Activated naive CD4-positive, alpha-beta T cell treated with anti-CD3 and anti-CD28 coated beads for 36 hours (primary cell): ENCODE data around the gene FBLN1. TPM values are rescaled to one million over a fixed set of nuclear protein-coding genes. Genes with fewer than 3 reads are reported as not detected.

ENCODE experiments used
- CTCF ChIA-PET: fragments of 350-600 bp; sonication (Branson Sonifier 250); formaldehyde crosslinking; loops from one replicate; lab custom pipeline; 2021; ENCODE audit warnings: antibody characterized with exemption; lab: Charles Lee
- DNase-seq: peaks from one replicate; pipeline ENCODE4 v3.0.0-alpha.2; 2020
- H3K27ac Mint-ChIP-seq: one replicate; pipeline ENCODE4 v1.8.0; 2021; ENCODE audit warnings: mild to moderate bottlenecking, mixed read lengths
- H3K27me3 Mint-ChIP-seq: one replicate; pipeline ENCODE4 v1.8.0; 2021; ENCODE audit warnings: low read depth, mixed read lengths
- H3K36me3 Mint-ChIP-seq: one replicate; pipeline ENCODE4 v1.8.0; 2021; ENCODE audit warnings: low read depth, mixed read lengths
- H3K4me1 Mint-ChIP-seq: one replicate; pipeline ENCODE4 v1.8.0; 2021; ENCODE audit warnings: low read depth, mixed read lengths
- H3K4me3 Mint-ChIP-seq: one replicate; pipeline ENCODE4 v1.8.0; 2021; ENCODE audit warnings: mild to moderate bottlenecking, moderate library complexity, mixed read lengths
- H3K9me3 Mint-ChIP-seq: one replicate; pipeline ENCODE4 v1.8.0; 2021; ENCODE audit warnings: mixed read lengths
- intact Hi-C: fragments of 100-400 bp; cut with micrococcal nuclease; formaldehyde crosslinking; loops from one replicate; pipeline ENCODE4 v1.15.1; 2023
- total RNA-seq, 2 experiments: library from RNA; stranded (reverse); gene quantifications; one replicate each; pipeline ENCODE4 v1.2.3, GENCODE V29; 2021

Gene FBLN1
- total RNA-seq, 2 experiments from 2014 or later: not detected

GRCh38 chr22:45510376-45511232, 7.9 kb downstream of the FBLN1 start:
- no peaks in the 10 kb centered on the region for H3K27me3 Mint-ChIP-seq
- CTCF ChIA-PET: no interaction called here

GRCh38 chr22:45511847-45512261, 9.2 kb downstream of the FBLN1 start:
- Mint-ChIP-seq H3K9me3 (no peaks in the 10 kb centered on the region), H3K27ac (no peak overlapping the region), H3K27me3 (no peaks in the 10 kb centered on the region), H3K4me1 (no peaks in the 10 kb centered on the region), H3K36me3 (no peaks in the 10 kb centered on the region), H3K4me3 (no peak overlapping the region)
- no peak for DNase-seq
- CTCF ChIA-PET: no interaction called here
- intact Hi-C loops: no loop called here

More at GRCh38 chr22:45510376-45511232, 7.9 kb downstream of the FBLN1 start:
- H3K27ac Mint-ChIP-seq: no peak overlapping the region
- intact Hi-C loops: no loop called here
- H3K9me3 Mint-ChIP-seq: no peaks in the 10 kb centered on the region
- DNase-seq: no peak
- no peak overlapping the region for H3K4me3 Mint-ChIP-seq
- no peaks in the 10 kb centered on the region for H3K36me3 Mint-ChIP-seq
- H3K4me1 Mint-ChIP-seq: no peaks in the 10 kb centered on the region

GRCh38 chr22:45512363-45512762, 9.7 kb downstream of the FBLN1 start:
- CTCF ChIA-PET: interaction anchor here (1.2 kb wide), 1 partner anchor 41 kb away, joined by 3 read pairs; no protein-coding TSS in a partner anchor
- Mint-ChIP-seq H3K4me3 (no peak overlapping the region), H3K9me3 (no peaks in the 10 kb centered on the region), H3K36me3 (no peaks in the 10 kb centered on the region), H3K4me1 (no peaks in the 10 kb centered on the region), H3K27ac (no peak overlapping the region), H3K27me3 (no peaks in the 10 kb centered on the region)
- DNase-seq: no peak
- intact Hi-C loops: no loop called here

- no peaks in the 10 kb centered on the region for H3K36me3 Mint-ChIP-seq
- intact Hi-C loops: no loop called here
- no peak overlapping the region for H3K27ac Mint-ChIP-seq
- CTCF ChIA-PET: no interaction called here
- H3K27me3 Mint-ChIP-seq: no peaks in the 10 kb centered on the region
- DNase-seq: no peak
- no peaks in the 10 kb centered on the region for H3K4me1 Mint-ChIP-seq
- no peak overlapping the region for H3K4me3 Mint-ChIP-seq
- no peaks in the 10 kb centered on the region for H3K9me3 Mint-ChIP-seq
These were observed 13.0 kb downstream of the FBLN1 start for GRCh38 chr22:45515676-45516075.

- Mint-ChIP-seq H3K4me3 (no peak overlapping the region), H3K27ac (no peak overlapping the region), H3K9me3 (no peaks in the 10 kb centered on the region), H3K36me3 (no peaks in the 10 kb centered on the region), H3K4me1 (no peaks in the 10 kb centered on the region), H3K27me3 (no peaks in the 10 kb centered on the region)
- intact Hi-C loops: no loop called here
- no peak for DNase-seq
- CTCF ChIA-PET: no interaction called here
These were observed 13.5 kb downstream of the FBLN1 start for GRCh38 chr22:45516163-45516562.

GRCh38 chr22:45516923-45517675, 14.4 kb downstream of the FBLN1 start:
- no peaks in the 10 kb centered on the region for H3K9me3 Mint-ChIP-seq
- CTCF ChIA-PET: no interaction called here
- intact Hi-C loops: no loop called here
- H3K36me3 Mint-ChIP-seq: no peaks in the 10 kb centered on the region
- no peak overlapping the region for H3K4me3 Mint-ChIP-seq
- no peak for DNase-seq
- no peaks in the 10 kb centered on the region for H3K4me1 Mint-ChIP-seq
- no peaks in the 10 kb centered on the region for H3K27me3 Mint-ChIP-seq
- H3K27ac Mint-ChIP-seq: no peak overlapping the region

GRCh38 chr22:45518136-45518535, 15.5 kb downstream of the FBLN1 start:
- no peaks in the 10 kb centered on the region for H3K9me3 Mint-ChIP-seq
- H3K36me3 Mint-ChIP-seq: no peaks in the 10 kb centered on the region
- H3K4me1 Mint-ChIP-seq: no peaks in the 10 kb centered on the region
- no peak for DNase-seq
- CTCF ChIA-PET: no interaction called here
- no peaks in the 10 kb centered on the region for H3K27me3 Mint-ChIP-seq
- H3K4me3 Mint-ChIP-seq: no peak overlapping the region
- no peak overlapping the region for H3K27ac Mint-ChIP-seq
- intact Hi-C loops: no loop called here

GRCh38 chr22:45518580-45518991, 15.9 kb downstream of the FBLN1 start:
- DNase-seq: no peak
- no peaks in the 10 kb centered on the region for H3K36me3 Mint-ChIP-seq
- no peak overlapping the region for H3K4me3 Mint-ChIP-seq
- no peaks in the 10 kb centered on the region for H3K9me3 Mint-ChIP-seq
- no peaks in the 10 kb centered on the region for H3K4me1 Mint-ChIP-seq
- no peak overlapping the region for H3K27ac Mint-ChIP-seq
- CTCF ChIA-PET: no interaction called here
- H3K27me3 Mint-ChIP-seq: no peaks in the 10 kb centered on the region
- intact Hi-C loops: no loop called here

- CTCF ChIA-PET: no interaction called here
- Mint-ChIP-seq H3K9me3 (no peaks in the 10 kb centered on the region), H3K27me3 (no peaks in the 10 kb centered on the region)
These were observed 18.5 kb downstream of the FBLN1 start for GRCh38 chr22:45521178-45521577.

GRCh38 chr22:45522462-45522861, 19.8 kb downstream of the FBLN1 start:
- CTCF ChIA-PET: no interaction called here
- H3K27me3 Mint-ChIP-seq: no peaks in the 10 kb centered on the region
- no peaks in the 10 kb centered on the region for H3K9me3 Mint-ChIP-seq
- no peaks in the 10 kb centered on the region for H3K36me3 Mint-ChIP-seq
- no peaks in the 10 kb centered on the region for H3K4me1 Mint-ChIP-seq
- H3K27ac Mint-ChIP-seq: no peak overlapping the region
- DNase-seq: no peak
- H3K4me3 Mint-ChIP-seq: no peak overlapping the region
- intact Hi-C loops: no loop called here

More at GRCh38 chr22:45521178-45521577, 18.5 kb downstream of the FBLN1 start:
- intact Hi-C loops: no loop called here
- Mint-ChIP-seq H3K4me1 (no peaks in the 10 kb centered on the region), H3K36me3 (no peaks in the 10 kb centered on the region), H3K27ac (no peak overlapping the region), H3K4me3 (no peak overlapping the region)
- no peak for DNase-seq

- intact Hi-C loops: no loop called here
- Mint-ChIP-seq H3K4me1 (no peaks in the 10 kb centered on the region), H3K27ac (no peak overlapping the region), H3K27me3 (no peaks in the 10 kb centered on the region), H3K9me3 (no peaks in the 10 kb centered on the region), H3K36me3 (no peaks in the 10 kb centered on the region), H3K4me3 (no peak overlapping the region)
- no peak for DNase-seq
- CTCF ChIA-PET: interaction anchor here (0.6 kb wide), 1 partner anchor 350 kb away, joined by 3 read pairs; no protein-coding TSS in a partner anchor
These were observed 21.5 kb downstream of the FBLN1 start for GRCh38 chr22:45524157-45524556.

GRCh38 chr22:45524966-45525365, 22.3 kb downstream of the FBLN1 start:
- H3K9me3 Mint-ChIP-seq: no peaks in the 10 kb centered on the region
- no peaks in the 10 kb centered on the region for H3K27me3 Mint-ChIP-seq
- intact Hi-C loops: no loop called here
- no peak overlapping the region for H3K4me3 Mint-ChIP-seq
- DNase-seq: no peak
- no peaks in the 10 kb centered on the region for H3K4me1 Mint-ChIP-seq
- no peaks in the 10 kb centered on the region for H3K36me3 Mint-ChIP-seq
- CTCF ChIA-PET: interaction anchor here (0.6 kb wide), 1 partner anchor 19 kb away, joined by 4 read pairs; no protein-coding TSS in a partner anchor
- no peak overlapping the region for H3K27ac Mint-ChIP-seq
